ENCODE data around the gene GALNTL6.
"Not testable (repeated sequence)": the region's sequence is repeated elsewhere in the genome, so short reads cannot be mapped to it uniquely, and the experiment has no call there.

GALNTL6 gene

GRCh38 chr4:172892300-172892699 lies 1079.1 kb downstream of the GALNTL6 start:
- DNase-seq = no peak

- DNase-seq = no peak
Measured at GRCh38 chr4:172895699-172896098, 1082.5 kb downstream of the GALNTL6 start.

GRCh38 chr4:172897046-172897445 lies 1083.8 kb downstream of the GALNTL6 start:
- DNase-seq = no peak

GRCh38 chr4:172898715-172899114 lies 1085.5 kb downstream of the GALNTL6 start:
- DNase-seq = no peak

GRCh38 chr4:172899861-172900260 lies 1086.7 kb downstream of the GALNTL6 start:
- DNase-seq = no peak

GRCh38 chr4:172900900-172901299 lies 1087.7 kb downstream of the GALNTL6 start:
- no peak for DNase-seq

- not testable (repeated sequence) for DNase-seq
Measured at GRCh38 chr4:172912468-172912867, 1099.3 kb downstream of the GALNTL6 start.

GRCh38 chr4:172917403-172917802 lies 1104.2 kb downstream of the GALNTL6 start:
- not testable (repeated sequence) for DNase-seq

- DNase-seq = no peak
Measured at GRCh38 chr4:172919269-172919668, 1106.1 kb downstream of the GALNTL6 start.

GRCh38 chr4:172927096-172927814 lies 1114.1 kb downstream of the GALNTL6 start:
- DNase-seq = no peak

GRCh38 chr4:172928347-172928746 lies 1115.1 kb downstream of the GALNTL6 start:
- DNase-seq = no peak

GRCh38 chr4:172938072-172938829 lies 1125.0 kb downstream of the GALNTL6 start:
- no peak for DNase-seq

- DNase-seq = no peak
Measured at GRCh38 chr4:172938870-172939269, 1125.7 kb downstream of the GALNTL6 start.

GRCh38 chr4:172942840-172943239 lies 1129.6 kb downstream of the GALNTL6 start:
- DNase-seq = no peak

GRCh38 chr4:172945611-172946010 lies 1132.4 kb downstream of the GALNTL6 start:
- DNase-seq = no peak

- DNase-seq = no peak
Measured at GRCh38 chr4:172946503-172946902, 1133.3 kb downstream of the GALNTL6 start.

- no peak for DNase-seq
Measured at GRCh38 chr4:172947594-172947993, 1134.4 kb downstream of the GALNTL6 start.

- no peak for DNase-seq
Measured at GRCh38 chr4:172950990-172951389, 1137.8 kb downstream of the GALNTL6 start.

GRCh38 chr4:172951679-172952451 lies 1138.7 kb downstream of the GALNTL6 start:
- no peak for DNase-seq

- DNase-seq = no peak
Measured at GRCh38 chr4:172953896-172954568, 1140.8 kb downstream of the GALNTL6 start.

- not testable (repeated sequence) for DNase-seq
Measured at GRCh38 chr4:172956340-172956739, 1143.1 kb downstream of the GALNTL6 start.

GRCh38 chr4:172957216-172957615 lies 1144.0 kb downstream of the GALNTL6 start:
- no peak for DNase-seq

All from right hindlimb (tissue), 1 donor.